Loucy (cell line): ENCODE data around the gene MAB21L3.

Experiments used
- H2AFZ ChIP-seq: fragments of 200-600 bp; sonication (generic); 2 replicates; pipeline ENCODE4 v1.6.0; 2016; ENCODE audit warnings: antibody characterized with exemption, mild to moderate bottlenecking, low read length, moderate library complexity
- H3F3A ChIP-seq: fragments of 200-600 bp; 2 replicates; pipeline ENCODE4 v1.6.0; 2016; ENCODE audit warnings: antibody characterized with exemption, low read depth, mild to moderate bottlenecking
- H3K27me3 ChIP-seq: fragments of 200-600 bp; sonication (generic); 2 replicates; pipeline ENCODE4 v1.6.1; 2014; ENCODE audit warnings: low read length, mild to moderate bottlenecking; ENCODE audit not compliant: insufficient read depth, poor library complexity, severe bottlenecking
- H3K36me3 ChIP-seq: fragments of 200-600 bp; sonication (generic); 2 replicates; pipeline ENCODE4 v1.6.1; 2016; ENCODE audit warnings: low read length; ENCODE audit not compliant: insufficient read depth
- H3K4me1 ChIP-seq: fragments of 200-600 bp; sonication (generic); 2 replicates; pipeline ENCODE4 v1.5.1; 2014; ENCODE audit warnings: low read length, mild to moderate bottlenecking; ENCODE audit not compliant: insufficient read depth, poor library complexity, severe bottlenecking
- H3K4me2 ChIP-seq: fragments of 200-600 bp; sonication (generic); 2 replicates; pipeline ENCODE4 v1.6.0; 2014; ENCODE audit warnings: antibody characterized with exemption, low read length, low read depth, mild to moderate bottlenecking; ENCODE audit not compliant: poor library complexity, severe bottlenecking
- H3K4me3 ChIP-seq: fragments of 200-600 bp; sonication (generic); 2 replicates; pipeline ENCODE4 v1.5.1; 2014; ENCODE audit warnings: low read length, mild to moderate bottlenecking, mixed read lengths; ENCODE audit not compliant: poor library complexity, severe bottlenecking
- H3K79me2 ChIP-seq: fragments of 200-600 bp; sonication (generic); 2 replicates; pipeline ENCODE4 v1.6.1; 2014; ENCODE audit warnings: low read length; ENCODE audit not compliant: insufficient read depth
- H3K9ac ChIP-seq: fragments of 200-600 bp; sonication (generic); 2 replicates; pipeline ENCODE4 v1.6.0; 2014; ENCODE audit warnings: mild to moderate bottlenecking, low read depth, low read length, moderate library complexity; ENCODE audit not compliant: poor library complexity, severe bottlenecking
- H3K9me2 ChIP-seq: fragments of 200-600 bp; sonication (generic); replicated peaks from 2 replicates; pipeline ENCODE4 v1.6.1; 2016; ENCODE audit warnings: low read depth, low read length, mixed read lengths
- H3K9me3 ChIP-seq: fragments of 200-600 bp; sonication (generic); 2 replicates; pipeline ENCODE4 v1.6.1; 2014; ENCODE audit warnings: mild to moderate bottlenecking, antibody characterized with exemption, low read length, low read depth; ENCODE audit not compliant: insufficient read depth
- H4K20me1 ChIP-seq: fragments of 200-600 bp; sonication (generic); 2 replicates; pipeline ENCODE4 v1.6.0; 2014; ENCODE audit warnings: antibody characterized with exemption, low read length, mild to moderate bottlenecking; ENCODE audit not compliant: insufficient read depth, poor library complexity, severe bottlenecking
- EZH2phosphoT487 ChIP-seq: fragments of 200-600 bp; IDR thresholded peaks from 2 replicates; pipeline ENCODE4 v1.6.1; 2018; ENCODE audit warnings: antibody characterized with exemption, mild to moderate bottlenecking, moderate library complexity, borderline replicate concordance
- TF ChIP-seq, protein P1 (sequence below): fragments of 200-600 bp; sonication (generic); conservative IDR thresholded peaks from 2 replicates; pipeline ENCODE4 v1.5.1; 2014; ENCODE audit warnings: mild to moderate bottlenecking, antibody characterized with exemption, low read length

MAB21L3 gene

DNA sequence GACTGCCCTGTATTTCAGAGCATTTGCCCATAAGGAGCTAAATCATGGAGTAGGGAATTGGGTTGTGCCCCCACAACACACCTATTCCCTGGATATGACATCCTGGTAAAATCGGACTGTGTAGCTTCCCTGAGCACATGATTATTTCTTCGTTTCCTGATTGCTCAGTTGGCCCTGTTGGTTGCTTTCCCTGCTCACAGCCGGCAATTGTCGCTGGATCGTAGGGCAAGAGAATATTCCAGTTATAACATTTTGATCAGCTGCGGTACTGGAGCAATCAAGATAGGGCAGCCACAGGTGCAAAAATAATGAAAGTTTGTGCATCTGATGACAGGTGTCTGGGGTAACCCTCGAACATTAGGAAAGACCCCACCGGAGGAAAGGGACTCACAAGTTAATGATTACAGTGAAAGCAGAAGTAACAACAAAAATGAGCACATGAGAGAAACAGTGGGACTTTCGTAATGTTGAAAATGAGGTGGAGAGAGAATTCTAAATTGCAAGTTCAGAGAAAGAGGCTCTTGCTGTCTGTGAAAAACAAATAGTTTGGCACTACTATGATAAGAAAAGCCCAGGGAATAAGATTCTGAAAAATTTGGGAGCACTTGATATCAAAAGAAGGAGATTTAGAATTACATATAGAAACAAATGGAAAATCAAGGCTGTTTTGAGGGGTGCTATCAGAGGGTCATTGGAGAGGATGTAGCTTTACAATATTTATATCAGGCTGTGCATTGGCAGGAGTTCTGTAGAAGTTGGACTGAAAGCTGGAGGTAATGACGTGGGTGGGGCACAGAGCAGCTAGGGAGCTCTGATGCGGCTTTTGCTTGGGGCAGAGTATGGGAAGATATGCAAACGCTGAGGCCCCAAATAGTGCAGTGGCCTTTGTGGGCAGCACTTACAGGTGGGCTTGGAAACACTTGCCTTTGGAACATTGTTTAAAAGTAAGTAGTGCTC lies at the start of gene MAB21L3:
Gene MAB21L3 (plus strand): TSS at position 833 of the 957 bp plus-strand sequence. CDS start 1,217 bp downstream, outside the sequence.
- Histone ChIP-seq H3K27me3 (no peaks in the 10 kb centered on the region), H3K4me2 (no peak within 1 kb of the TSS), H3K4me3 (no peak within 1 kb of the TSS), H2AFZ (no peak within 1 kb of the TSS), H3K79me2 (no peaks in the 10 kb centered on the region), H3K4me1 (no peaks in the 10 kb centered on the region), H3K9ac (no peak within 1 kb of the TSS), H3K9me3 (no peaks in the 10 kb centered on the region), H3F3A (no peaks in the 10 kb centered on the region), H3K9me2 (no peaks in the 10 kb centered on the region), H4K20me1 (no peaks in the 10 kb centered on the region), H3K36me3 (no peaks in the 10 kb centered on the region)
- TF ChIP-seq, protein P1, sequence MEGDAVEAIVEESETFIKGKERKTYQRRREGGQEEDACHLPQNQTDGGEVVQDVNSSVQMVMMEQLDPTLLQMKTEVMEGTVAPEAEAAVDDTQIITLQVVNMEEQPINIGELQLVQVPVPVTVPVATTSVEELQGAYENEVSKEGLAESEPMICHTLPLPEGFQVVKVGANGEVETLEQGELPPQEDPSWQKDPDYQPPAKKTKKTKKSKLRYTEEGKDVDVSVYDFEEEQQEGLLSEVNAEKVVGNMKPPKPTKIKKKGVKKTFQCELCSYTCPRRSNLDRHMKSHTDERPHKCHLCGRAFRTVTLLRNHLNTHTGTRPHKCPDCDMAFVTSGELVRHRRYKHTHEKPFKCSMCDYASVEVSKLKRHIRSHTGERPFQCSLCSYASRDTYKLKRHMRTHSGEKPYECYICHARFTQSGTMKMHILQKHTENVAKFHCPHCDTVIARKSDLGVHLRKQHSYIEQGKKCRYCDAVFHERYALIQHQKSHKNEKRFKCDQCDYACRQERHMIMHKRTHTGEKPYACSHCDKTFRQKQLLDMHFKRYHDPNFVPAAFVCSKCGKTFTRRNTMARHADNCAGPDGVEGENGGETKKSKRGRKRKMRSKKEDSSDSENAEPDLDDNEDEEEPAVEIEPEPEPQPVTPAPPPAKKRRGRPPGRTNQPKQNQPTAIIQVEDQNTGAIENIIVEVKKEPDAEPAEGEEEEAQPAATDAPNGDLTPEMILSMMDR = no peak
- no peak for TF ChIP-seq EZH2phosphoT487

DNA sequence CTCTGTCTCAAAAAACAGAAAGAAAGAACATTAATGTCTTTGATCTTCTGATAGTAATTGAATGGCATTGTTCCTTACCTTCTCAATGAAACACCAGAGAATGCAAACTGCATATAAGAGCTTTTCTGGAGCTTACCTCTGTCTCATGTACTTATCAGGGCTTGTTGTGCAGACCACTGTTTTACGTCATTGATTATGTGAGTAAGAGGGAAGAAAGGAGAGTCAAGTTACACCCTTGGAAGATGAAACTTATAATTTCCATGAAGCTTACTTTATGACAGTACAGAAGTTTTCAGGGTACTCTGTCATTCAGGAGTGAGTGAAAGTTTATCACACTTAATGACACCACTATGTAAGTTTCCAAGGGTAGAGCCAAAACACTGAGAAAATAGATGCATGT lies 49.0 kb upstream of the MAB21L3 start:
- Histone ChIP-seq H3K9ac (no peak overlapping the region), H2AFZ (no peak overlapping the region), H4K20me1 (no peaks in the 10 kb centered on the region), H3K4me1 (no peaks in the 10 kb centered on the region), H3K27me3 (peaks cover 8% of the 10 kb centered on the region), H3K9me2 (no peaks in the 10 kb centered on the region), H3K79me2 (no peaks in the 10 kb centered on the region), H3K9me3 (no peaks in the 10 kb centered on the region; the same call in 1 of the 2 replicates), H3K4me3 (no peak overlapping the region), H3K36me3 (no peaks in the 10 kb centered on the region), H3K4me2 (no peak overlapping the region), H3F3A (no peaks in the 10 kb centered on the region)
- TF ChIP-seq, protein P1 = no peak
- TF ChIP-seq EZH2phosphoT487 = no peak

DNA sequence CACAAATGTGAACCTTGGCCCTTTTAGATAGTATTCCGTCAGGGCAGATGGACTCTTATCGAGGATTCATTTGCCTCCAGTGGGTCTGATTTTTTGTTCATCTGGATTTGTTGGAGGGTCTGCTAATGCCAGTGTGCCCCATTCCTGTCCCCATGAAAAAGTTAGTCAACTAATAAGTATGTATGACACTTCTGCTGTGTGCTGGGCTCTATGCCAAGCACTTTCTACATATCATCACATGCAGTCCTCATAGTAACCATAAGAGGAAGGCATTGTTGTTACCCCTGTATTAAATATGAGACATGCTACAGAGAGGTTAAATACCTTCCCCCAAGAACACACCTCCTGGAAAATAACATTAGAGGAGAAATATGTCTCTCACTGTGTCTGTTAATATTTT lies 46.6 kb upstream of the MAB21L3 start:
- Histone ChIP-seq H3K4me2 (no peak overlapping the region), H3K9ac (no peak overlapping the region), H3F3A (no peaks in the 10 kb centered on the region), H3K36me3 (no peaks in the 10 kb centered on the region), H4K20me1 (no peaks in the 10 kb centered on the region), H3K4me3 (no peak overlapping the region), H3K9me2 (no peaks in the 10 kb centered on the region), H3K4me1 (no peaks in the 10 kb centered on the region), H3K27me3 (peaks cover 28% of the 10 kb centered on the region), H2AFZ (no peak overlapping the region), H3K79me2 (no peaks in the 10 kb centered on the region), H3K9me3 (no peaks in the 10 kb centered on the region)
- TF ChIP-seq, protein P1 = no peak
- no peak for TF ChIP-seq EZH2phosphoT487
